Stimulated activated CD8-positive, alpha-beta memory T cell treated with anti-CD3 and anti-CD28 coated beads, Interleukin-15, amount 100 ng/mL, for 1 hour (primary cell): ENCODE data around the gene CIZ1.
A peak's percentile ranks its signal among the peaks of the same experiment; 100 is the strongest.
"Not testable (repeated sequence)": the region's sequence is repeated elsewhere in the genome, so short reads cannot be mapped to it uniquely, and the experiment has no call there.

Source experiments
- DNase-seq: peaks from one replicate; pipeline ENCODE4 v3.0.0-alpha.2; 2020; ENCODE audit warnings: low read depth

CIZ1 gene, protein sequence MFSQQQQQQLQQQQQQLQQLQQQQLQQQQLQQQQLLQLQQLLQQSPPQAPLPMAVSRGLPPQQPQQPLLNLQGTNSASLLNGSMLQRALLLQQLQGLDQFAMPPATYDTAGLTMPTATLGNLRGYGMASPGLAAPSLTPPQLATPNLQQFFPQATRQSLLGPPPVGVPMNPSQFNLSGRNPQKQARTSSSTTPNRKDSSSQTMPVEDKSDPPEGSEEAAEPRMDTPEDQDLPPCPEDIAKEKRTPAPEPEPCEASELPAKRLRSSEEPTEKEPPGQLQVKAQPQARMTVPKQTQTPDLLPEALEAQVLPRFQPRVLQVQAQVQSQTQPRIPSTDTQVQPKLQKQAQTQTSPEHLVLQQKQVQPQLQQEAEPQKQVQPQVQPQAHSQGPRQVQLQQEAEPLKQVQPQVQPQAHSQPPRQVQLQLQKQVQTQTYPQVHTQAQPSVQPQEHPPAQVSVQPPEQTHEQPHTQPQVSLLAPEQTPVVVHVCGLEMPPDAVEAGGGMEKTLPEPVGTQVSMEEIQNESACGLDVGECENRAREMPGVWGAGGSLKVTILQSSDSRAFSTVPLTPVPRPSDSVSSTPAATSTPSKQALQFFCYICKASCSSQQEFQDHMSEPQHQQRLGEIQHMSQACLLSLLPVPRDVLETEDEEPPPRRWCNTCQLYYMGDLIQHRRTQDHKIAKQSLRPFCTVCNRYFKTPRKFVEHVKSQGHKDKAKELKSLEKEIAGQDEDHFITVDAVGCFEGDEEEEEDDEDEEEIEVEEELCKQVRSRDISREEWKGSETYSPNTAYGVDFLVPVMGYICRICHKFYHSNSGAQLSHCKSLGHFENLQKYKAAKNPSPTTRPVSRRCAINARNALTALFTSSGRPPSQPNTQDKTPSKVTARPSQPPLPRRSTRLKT

DNA sequence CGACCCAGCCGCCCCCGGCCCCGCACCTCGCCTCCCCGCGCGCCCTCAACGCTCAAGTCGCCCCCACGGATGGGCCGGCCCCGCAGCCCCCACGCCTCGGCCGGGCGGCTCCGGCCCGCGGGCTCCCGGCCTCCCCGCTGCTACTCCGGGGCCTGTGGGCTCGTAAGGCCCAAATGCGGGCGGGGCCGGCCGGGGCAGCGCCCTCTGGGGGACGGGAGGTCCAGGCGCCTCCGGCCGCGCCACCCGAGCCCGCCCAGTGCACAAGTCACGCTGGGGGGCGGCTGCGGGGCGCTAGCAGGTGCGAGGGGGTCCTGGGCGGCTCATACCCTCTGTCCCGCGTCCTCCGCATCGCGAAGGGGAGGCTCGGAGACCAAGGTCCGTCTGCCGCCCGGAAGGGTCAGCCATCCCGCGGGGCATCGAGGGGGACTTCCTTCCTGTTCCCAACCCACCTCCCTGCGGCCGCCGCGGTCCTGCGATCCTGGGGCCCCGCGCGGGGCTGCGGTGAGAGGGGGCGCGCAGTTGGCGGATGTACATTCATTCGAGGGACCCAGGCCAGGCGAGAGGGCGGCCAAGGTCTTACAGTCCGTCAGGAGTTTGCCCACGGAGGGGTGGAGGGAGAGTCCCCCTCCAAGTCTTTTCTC is at the start of gene CIZ1:
TSS of gene CIZ1 (minus strand) at position 167 of the 641 bp plus-strand sequence. CDS start 715 bp downstream, outside the sequence.
- peak; percentile 49 for DNase-seq

DNA sequence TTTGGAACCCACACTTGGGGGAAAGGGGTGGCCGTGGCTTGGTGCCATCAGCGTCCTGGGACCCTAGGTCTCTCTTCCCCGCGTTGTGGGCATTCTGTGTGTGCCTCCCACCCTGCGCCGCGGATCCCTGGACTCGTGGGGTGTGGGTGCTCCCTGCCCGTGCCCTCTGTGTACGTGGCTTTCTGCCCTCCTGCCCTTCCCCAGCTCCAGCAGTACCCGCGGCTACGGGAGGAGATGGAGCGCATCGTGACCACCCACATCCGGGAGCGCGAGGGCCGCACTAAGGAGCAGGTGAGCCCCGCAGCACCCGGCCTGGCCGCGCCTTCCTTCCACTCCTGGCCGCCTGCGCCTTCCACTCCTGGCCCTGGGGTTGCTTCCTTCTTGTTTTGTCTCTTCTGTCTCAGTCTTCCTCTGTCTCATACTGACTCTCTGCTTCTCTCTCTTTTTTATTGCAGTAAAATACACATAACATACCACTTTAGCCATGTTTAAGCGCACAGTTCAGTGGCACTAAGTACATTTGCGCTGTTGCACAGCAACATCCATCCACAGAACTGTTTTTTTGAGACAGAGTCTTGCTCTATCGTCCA is 42.5 kb upstream of the CIZ1 start:
- no peak for DNase-seq

DNA sequence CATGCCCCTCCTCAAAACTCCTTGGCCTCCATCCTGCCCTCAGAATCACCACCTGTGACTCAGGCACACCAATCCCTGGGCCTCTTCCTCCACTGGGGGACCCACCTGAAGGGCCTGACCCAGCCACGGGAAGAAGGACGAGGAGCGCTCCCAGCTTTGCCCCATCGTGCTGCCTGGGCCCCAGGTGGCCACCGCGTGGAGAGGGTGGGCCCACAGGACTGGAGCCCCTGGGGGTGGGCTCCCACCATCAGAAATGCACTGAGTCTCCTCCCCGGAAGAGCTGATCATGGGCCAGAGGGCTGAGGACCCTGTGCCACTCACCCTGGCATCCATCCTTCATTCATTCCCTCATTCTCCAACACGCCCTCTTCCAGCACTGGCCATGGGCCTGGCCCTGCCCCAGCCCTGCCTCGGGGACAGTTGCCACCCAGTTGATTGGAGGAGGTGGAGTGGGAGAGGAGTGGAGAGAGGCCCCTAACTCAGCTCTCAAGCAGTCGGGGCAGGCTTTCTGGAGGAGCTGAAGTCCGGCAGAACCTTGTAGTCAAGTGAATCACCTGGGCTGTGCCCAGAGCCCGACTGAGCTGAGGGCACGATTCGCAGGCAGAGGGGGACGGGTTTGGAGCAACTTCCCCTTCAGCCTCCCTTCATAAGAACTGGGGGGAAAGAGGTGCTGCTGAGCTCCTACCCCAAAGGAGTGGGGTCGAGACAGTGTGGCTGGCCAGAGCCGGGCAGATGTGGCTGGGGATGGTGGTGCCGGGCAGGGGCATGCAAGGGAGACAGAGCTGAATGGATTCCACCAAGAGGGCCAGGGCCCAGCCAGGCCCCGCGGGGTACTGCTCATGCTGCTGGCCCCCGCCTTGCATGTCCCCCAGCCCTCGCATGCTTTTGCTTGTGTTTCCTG is 41.4 kb upstream of the CIZ1 start:
- DNase-seq, result no peak

DNA sequence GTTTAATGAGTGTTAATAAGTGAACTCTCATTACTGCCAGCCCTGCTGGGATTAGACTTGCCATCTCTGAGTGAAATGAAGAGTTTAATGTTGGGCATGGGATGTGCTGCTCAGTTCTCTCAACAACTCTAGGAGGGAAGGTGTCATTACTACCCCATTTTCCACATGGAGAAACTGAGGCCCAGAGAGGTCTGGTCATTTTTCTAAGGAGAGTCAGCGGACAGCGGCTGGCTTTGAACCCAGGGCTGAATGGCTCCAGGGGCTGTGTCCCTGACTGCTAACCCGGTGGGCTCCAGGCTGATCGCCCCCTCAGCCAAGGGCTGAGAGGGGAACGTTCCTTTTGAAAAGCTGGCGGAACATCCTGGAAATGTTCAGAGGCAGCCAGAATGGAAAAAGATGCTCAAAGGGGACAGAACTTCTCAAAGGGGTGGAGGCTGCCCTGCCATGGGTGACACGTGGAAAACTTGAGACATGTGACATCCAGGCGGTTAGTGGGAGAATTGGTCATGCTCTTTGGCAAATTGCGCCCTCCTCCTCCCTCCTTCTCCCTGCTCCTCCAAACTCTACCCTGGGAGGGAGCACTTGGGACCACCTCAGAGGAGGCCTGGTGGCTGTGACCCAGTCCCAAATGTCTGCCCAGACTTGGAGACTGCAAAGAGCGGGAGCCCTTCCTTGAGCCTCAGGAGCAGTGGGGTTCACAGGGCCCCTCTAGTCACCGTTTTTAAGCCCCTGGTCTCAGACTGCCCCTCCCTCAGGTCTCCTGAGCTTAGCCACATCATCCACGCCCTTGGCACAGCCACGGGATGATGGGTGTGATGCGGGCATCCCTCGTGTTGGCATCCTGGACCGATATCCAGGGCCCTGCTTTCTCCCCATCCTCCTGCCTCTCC is 40.5 kb upstream of the CIZ1 start:
- no peak for DNase-seq

DNA sequence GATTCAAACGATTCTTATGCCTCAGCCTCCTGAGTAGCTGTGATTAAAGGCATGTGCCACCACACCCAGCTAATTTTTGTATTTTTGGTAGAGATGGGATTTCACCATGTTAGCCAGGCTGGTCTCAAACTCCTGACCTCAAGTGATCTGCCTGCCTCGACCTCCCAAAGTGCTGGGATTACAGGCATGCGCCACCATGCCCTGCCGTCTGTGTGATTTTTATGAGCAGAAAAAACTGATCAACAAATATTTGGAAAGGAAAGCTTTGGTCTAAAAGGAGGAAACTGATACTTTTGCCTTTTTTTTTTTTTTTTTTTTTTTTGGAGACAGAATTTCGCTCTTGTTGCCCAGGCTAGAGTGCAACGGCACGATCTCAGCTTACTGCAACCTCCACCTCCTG is 39.5 kb upstream of the CIZ1 start:
- DNase-seq, result not testable (repeated sequence)

DNA sequence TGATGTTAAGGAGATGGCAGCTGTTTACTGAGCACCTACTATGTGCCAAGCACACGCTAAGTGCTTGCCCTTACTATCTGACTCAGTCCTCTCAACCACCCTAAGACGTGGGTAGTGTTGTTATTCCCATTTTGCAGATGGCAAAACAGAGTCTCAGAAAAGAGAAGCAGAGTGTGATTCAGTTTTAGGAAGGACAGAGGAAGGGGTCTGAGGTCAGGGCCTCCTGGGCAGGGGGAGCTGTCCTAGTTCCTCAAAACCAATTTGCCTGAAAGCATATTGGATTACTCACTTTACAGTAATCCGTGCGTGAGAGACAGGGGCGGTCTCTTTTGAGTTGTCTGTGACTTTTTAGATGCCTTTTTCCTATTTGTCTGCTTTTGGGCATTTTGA is 35.0 kb upstream of the CIZ1 start:
- DNase-seq, result no peak

DNA sequence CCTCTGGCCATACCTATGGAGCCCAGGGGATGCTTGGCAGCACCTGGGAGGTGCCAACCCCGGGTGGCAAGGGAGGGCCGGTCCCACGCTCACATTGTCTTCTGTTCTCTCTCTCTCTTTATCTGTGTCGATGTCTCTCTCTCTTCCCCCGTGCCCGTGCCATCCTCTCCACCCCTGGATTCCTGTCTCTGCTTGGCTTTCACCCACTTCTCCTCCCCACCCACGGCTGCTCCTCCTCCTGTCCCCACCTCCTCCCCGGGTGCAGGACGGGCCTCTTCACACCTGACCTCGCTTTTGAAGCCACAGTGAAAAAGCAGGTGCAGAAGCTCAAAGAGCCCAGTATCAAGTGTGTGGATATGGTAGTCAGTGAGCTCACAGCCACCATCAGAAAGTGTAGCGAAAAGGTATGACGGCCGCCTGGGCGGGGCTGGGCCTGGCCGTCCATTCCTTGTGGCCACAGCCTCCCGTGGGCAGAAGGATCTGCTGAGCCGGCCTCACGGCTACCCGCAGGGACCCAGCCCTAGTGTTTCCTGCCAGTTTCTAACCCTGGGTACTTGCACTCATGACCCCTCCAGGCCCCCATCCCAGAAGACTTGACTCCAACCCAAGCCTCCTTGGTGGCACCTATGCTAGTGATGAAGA is 34.5 kb upstream of the CIZ1 start:
- DNase-seq, result no peak

DNA sequence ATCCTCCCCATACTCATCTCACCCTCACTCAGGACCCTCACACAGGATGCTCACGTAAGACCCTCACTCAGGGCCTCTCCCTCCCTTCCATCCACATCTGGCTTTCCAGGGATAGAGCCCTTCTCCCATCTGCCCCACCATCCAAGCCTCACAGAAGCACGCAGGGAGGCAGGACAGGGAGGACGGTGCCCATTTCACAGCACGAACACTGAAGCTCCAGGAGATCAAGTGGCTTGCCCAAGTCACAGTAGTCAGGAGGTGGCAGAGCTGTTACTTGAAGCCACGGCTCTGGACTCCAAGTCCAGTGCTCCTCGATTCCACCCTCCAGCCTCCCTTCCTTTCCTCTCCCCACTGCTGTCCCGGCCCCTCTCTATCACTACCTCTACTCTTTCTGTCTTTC is 33.5 kb upstream of the CIZ1 start:
- DNase-seq, result no peak

DNA sequence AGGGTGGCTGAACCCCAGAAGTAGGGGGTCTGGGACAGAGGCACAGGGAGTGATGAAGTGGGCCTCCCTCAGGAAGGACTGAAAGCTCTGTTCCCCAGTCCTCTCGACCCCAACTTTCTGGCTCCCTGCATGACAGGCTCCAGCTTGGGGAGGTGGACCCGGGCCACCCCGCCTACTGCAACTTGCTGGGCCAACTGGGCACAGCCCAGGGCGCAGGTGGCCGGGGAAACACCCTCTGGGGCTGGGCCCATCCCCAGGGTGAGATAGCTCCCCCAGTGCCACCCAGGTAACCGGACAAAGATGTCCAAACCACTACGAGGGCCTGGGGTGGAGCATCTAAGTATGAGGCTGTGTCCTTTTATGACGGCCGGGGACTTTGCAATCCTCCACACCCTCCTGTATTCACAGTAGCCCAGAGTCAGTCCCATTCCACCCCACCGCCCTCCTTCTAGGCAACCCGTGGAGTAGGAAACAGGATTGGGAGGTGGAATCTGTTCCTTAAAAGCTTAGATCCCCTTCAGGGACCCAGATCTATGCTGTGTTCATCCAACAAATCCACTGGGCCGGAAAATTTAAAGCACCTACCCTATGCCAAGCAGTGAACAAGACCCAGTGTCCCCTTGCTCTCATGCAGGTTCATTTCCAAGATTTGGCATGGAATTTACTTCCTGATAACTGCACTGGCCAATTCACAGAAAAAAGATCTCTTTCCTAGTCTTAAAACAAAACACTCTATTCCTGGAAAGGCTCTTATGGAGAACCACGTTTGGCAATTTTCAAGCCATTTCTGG is 31.7 kb upstream of the CIZ1 start:
- no peak for DNase-seq

DNA sequence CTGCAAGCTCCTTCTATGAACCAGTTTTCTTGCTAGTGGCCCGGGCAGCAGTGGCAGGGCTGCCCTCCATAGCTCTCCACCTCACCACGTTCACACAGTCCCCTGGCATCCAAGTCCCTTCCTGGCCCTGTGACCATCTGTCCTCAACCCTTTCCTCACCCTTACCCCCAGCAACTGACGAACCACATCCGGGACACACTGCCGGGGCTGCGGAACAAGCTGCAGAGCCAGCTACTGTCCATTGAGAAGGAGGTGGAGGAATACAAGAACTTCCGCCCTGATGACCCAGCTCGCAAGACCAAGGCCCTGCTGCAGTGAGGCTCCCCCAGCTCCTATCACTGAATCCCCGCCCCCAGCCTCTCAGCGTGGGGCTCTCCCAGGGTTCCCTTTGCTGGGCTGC is 30.7 kb upstream of the CIZ1 start:
- DNase-seq, result no peak

DNA sequence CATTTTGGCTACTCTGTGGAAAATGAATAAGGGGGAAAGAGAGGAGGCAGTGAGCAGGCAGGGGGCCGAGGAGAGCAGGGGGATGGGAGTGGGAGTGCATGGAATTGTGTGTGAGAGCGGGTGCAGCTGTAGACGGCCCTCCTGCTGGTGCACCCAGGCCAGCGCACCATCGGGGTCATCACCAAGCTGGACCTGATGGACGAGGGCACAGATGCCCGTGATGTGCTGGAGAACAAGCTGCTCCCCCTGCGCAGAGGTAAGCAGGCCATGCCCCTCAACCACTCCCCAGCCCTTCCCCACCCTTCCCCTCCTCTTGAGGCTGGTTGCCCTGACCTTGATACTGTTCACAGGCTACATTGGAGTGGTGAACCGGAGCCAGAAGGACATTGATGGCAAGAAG is 28.5 kb upstream of the CIZ1 start:
- DNase-seq, result no peak

DNA sequence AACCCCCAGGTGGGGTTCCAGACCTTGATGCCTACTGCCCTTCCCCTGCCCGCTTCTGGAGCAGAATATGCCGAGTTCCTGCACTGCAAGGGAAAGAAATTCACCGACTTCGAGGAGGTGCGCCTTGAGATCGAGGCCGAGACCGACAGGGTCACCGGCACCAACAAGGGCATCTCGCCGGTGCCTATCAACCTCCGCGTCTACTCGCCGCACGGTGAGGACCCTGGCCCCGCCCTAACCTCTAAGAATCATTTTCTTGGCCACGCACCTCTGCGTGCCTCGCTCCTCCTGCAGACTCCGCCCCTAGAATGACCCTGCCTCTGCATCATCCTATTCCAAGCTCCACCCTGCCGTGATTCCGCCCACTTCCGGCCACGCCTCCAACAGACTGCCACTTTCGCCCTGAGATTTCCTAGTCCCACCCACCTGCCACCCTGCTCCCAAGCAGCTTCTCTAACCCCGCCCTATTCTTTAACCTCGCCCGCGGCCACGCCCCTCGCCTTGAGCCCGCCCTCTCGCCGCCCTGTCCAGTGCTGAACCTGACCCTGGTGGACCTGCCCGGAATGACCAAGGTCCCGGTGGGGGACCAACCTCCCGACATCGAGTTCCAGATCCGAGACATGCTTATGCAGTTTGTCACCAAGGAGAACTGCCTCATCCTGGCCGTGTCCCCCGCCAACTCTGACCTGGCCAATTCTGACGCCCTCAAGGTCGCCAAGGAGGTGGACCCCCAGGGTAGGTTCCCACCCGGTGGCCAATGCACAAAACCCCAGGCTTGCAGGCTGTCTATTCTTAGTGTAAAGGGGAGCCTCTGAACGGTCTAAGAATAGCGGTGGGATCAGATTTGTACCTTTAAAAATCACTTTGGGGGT is 27.4 kb upstream of the CIZ1 start:
- DNase-seq, result peak; percentile 86

DNA sequence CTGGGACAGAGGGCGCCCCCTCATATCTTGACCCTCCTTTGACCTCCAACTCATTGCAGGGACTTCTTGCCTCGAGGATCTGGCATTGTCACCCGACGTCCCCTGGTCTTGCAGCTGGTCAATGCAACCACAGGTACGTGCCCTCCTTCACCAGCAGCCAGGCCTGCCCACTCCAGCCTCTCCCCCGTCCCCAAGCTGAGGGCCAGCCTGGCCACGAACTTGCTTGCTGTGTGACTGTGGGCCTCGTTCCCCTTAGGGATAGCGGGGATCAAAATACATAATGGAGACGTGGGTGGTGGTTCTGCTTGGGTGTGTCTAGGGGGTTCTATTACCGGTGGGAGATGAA is 26.8 kb upstream of the CIZ1 start:
- no peak for DNase-seq

DNA sequence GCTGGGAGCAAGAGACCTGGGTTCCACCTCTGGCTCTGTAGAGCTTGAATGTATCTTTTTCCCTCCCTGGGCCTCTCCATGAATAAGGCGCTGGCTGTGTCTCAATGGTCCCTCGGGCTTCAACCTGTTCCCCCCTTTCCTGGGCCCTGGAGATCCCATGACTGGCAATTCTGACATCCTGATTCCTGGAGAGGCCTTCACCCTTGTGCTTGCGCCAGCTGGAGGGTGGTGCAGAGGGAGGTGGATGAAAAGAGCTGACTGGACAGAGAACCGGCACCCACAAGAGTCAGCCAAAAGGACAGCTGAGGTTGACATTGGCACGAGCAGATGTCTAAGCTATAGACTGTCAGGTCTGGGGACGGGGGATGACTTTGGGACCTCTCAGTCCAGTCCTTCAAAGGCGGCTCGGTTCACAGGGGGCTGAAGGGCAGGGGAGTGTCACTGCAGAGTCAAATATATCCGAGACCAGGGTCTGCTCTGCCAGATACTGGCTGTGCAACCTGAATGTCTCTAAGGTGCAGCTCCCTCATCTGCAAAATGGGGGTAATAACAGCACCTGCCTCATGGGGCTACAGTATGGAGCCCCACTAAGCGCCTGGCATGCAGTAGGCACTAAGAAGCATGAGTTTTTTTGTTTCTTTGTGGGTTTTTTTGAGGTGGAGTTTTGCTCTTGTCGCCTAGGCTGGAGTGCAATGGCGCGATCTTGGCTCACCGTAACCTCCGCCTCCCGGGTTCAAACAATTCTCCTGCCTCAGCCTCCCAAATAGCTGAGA is 25.6 kb upstream of the CIZ1 start:
- no peak for DNase-seq

DNA sequence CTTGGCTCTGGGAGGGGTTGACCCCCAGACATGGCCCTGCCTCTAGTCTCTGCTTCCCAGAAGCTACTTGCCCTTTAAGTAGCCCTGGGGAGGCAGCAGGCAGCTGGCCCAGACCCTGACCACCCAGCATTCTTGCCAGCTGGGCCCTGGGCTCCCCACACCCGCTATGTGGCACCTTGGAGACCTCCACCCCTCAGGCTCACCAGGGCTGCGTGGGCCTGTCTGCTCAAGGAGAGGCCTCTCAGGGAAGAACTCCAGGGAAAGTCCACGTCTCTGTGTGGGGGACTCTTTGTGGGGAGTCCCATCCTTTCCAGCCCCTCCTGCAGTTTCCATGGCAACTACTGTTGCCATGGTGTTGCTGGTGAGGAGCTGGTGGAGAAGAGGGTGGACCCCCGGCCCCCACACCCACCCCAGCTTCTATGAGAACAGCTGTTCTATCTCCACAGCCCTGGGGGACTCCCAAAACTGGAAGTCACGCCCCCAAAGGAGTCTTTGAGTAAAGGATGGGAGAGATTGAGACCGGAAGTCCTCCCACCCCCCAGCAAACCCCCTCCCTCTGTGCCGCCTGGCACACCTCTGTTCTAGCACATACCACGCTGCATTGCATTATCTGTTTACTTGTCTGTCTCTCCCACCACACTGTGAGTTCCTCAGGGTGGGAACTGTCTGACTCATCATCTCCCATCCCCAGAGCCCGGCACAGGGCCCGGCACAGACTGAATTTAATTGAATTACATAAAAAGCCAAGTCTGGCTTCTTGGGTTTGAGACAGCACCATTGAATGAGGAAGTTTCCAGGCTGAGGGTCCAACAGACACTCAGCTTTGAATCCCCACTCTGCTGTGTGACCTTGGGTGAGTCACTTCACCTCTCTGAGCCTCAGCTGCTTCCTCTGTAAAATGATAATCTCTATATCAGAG is 24.4 kb upstream of the CIZ1 start:
- DNase-seq, result no peak
